Activated CD4-positive, alpha-beta T cell treated with anti-CD3 and anti-CD28 coated beads, Interleukin-10, Interleukin-2, amounts not matched to agents 100 ng/mL and 50 ng/mL, durations not matched to agents 16 hours and 8 hours (primary cell): Measurements from ENCODE around the gene INTS1.

Experiments
- DNase-seq: peaks from one replicate; pipeline ENCODE4 v3.0.0-alpha.2; 2020

INTS1 gene

GRCh38 chr7:1503816-1504775 is at the start of gene INTS1:
Gene INTS1 (minus strand): TSS chr7:1504389. CDS start chr7:1503960, 429 bp downstream.
- peak; percentile 95 for DNase-seq

- DNase-seq, result no peak
Measured at GRCh38 chr7:1553512-1554210, 49.5 kb upstream of the INTS1 start.

GRCh38 chr7:1552200-1552599 is 48.0 kb upstream of the INTS1 start:
- DNase-seq, result no peak

GRCh38 chr7:1550846-1551155 is 46.6 kb upstream of the INTS1 start:
- no peak for DNase-seq

- no peak for DNase-seq
Measured at GRCh38 chr7:1550005-1550845, 46.0 kb upstream of the INTS1 start.

GRCh38 chr7:1549357-1550004 is 45.3 kb upstream of the INTS1 start:
- DNase-seq, result no peak

GRCh38 chr7:1548944-1549343 is 44.8 kb upstream of the INTS1 start:
- DNase-seq, result no peak

GRCh38 chr7:1548438-1548831 is 44.2 kb upstream of the INTS1 start:
- peak; percentile 20 for DNase-seq

GRCh38 chr7:1547777-1548437 is 43.7 kb upstream of the INTS1 start:
- DNase-seq, result no peak

GRCh38 chr7:1546909-1547776 is 43.0 kb upstream of the INTS1 start:
- DNase-seq, result no peak

GRCh38 chr7:1546274-1546908 is 42.2 kb upstream of the INTS1 start:
- no peak for DNase-seq

- no peak for DNase-seq
Measured at GRCh38 chr7:1545417-1546246, 41.4 kb upstream of the INTS1 start.

GRCh38 chr7:1544896-1545416 is 40.8 kb upstream of the INTS1 start:
- DNase-seq, result no peak

- DNase-seq, result no peak
Measured at GRCh38 chr7:1544178-1544895, 40.1 kb upstream of the INTS1 start.

- no peak for DNase-seq
Measured at GRCh38 chr7:1543826-1544177, 39.6 kb upstream of the INTS1 start.

- no peak for DNase-seq
Measured at GRCh38 chr7:1542841-1543747, 38.9 kb upstream of the INTS1 start.

- DNase-seq, result no peak
Measured at GRCh38 chr7:1542329-1542728, 38.1 kb upstream of the INTS1 start.
